ENCODE data around the gene LNX1. TPM values are rescaled to one million over a fixed set of nuclear protein-coding genes. Genes with fewer than 3 reads are reported as not detected.

Gene LNX1
- polyA plus RNA-seq, 4 donors: 16.9 to 22.4 (median 18.7) TPM

DNA sequence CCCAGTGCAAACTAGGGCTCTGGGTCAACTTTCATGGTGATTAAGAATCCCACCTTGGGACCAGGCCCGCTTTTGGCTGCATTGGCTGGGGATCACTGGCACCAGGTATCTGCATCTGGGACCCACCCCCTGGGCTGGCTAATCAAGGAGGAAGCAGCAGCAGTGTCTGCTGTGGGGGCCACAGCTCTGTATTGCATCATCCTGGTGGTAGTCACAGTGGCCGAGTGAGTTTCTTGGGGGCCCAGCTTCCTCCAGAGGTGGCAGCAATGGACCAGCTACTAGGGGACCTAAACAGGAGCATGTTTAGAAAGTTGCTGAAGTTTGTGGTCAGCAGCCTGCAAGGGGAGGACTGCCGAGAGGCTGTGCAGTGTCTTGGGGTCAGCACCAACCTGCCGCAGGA is 15.7 kb downstream of the LNX1 start:
- DNase-seq (ENCODE audit: low read depth in 4 of 4, low spot score in 3 of 4): no peak

DNA sequence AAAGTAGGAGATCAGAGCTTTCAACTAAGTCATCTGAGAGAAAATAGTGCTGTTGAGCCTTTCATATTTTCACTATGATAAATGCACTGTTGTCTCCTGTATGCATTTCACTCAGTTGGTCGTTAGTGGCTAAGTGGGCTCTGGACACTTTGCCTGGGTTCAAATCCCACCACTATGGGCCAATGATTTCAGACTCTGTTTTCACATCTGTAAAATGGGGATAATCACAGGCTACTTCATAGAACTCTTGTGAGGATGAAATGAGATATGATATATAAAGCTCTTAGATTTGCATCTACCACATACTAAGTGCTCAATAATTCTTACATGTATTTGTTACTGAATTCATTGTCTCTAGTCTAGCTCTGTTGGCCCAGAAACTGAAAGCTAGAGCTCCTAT is 16.8 kb downstream of the LNX1 start:
- no peak for DNase-seq (ENCODE audit: low read depth in 4 of 4, low spot score in 3 of 4)

DNA sequence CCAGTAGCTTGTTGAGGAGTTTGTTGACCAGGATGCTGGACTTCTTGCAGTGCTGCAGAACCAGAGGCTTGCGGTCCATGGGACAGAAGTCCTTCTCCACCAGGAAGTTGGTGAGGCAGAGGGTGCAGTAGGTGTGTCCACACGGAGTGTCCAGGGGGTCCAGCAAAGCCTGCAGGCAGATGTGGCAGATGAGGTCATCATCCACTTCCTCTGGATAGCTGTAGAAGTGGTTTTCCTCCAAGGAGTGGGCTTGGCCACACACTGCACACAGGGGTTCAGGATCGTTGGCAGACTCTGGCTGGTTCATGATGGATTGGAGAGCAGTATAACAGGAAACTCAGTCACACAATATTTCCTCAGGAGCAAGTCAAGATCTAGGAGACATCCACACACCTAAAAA is 17.6 kb downstream of the LNX1 start:
- DNase-seq (ENCODE audit: low read depth in 4 of 4, low spot score in 3 of 4): no peak

DNA sequence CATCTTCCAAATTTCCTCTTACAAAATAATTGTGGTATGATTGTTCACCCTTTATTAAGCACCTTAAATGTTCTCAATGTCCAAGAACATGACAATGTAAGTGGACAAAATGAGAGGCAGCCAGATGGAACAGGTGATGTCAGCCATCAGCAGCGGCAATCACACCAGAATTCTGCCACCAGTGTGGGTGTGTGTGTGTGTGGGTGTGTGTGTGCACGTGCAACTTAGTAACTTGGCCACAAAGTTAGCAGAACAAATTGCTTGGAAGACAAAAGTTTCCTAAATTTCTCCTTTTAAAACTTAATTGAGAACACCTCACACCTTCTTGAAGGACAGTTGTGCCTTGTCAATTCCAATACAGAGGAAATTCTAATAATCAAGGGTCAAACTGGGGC is 18.7 kb downstream of the LNX1 start:
- DNase-seq (ENCODE audit: low read depth in 4 of 4, low spot score in 3 of 4): no peak

DNA sequence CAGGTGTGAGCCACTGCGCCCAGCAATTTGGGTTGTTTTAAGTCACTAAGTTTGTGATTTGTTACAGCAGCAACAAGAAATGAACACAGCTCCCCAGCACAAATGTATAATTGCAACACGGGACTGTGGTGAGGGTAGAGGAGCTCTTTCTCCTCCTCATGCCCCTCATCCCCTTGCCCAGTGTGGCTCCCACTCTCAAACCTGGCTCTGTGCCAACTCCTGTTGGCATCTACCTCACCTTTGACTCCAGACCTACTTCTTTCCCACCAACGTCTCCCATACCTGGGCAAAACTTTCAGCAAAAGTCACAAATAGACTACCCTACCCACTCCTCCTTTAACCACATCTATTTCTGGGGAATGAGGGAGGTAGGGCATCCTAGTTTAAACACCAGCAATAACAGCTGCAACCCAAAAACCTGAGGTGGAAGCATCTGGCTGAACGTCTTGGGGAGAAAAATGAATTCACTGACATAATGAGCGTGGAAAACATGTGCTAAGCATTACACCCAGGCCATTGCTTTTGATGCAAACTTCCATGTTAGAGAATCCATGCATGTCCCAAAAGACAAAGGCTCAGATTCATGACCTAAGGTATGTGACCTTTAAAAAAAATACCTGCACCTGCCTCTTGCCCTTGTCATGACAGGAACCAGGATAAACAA is 19.2 kb downstream of the LNX1 start:
- DNase-seq (ENCODE audit: low read depth in 4 of 4, low spot score in 3 of 4): no peak

DNA sequence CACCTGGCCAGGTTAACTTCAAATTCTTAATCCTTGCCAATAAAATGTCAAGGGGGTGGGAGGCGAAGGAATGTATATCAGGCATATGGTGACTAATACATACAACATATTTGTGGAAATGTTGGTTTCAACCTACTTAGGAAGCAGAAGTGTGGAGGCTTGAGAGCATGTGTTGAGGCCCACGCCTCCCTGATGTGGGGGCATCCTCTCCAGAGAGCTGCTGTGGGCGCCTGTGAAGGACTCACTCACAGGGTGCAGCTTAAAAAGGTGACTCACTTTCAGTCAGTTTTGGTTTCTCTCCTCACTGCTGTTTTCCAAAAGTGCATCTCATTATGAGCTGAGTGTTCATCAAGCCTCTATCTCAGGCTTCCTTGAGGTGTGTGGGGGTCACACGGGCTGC is 27.5 kb downstream of the LNX1 start:
- no peak for DNase-seq (ENCODE audit: low read depth in 4 of 4, low spot score in 3 of 4)

DNA sequence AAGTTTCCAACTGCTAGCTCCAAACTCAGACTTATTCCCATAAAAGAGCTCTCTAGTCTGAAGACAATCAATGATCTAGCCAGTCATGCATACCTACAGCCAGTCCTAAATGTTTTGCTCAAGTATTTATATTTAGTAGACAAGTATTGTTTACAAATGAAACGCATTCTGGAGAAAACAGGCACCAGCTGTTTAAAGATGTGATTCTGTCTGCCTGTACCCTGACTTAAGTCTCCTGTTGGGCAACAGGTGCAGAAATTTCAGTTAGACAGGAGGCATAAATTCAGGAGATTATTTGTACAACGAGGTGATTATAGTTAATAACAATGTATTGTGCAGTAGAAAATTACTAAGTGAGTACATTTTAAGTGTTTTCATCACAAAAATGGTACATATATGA is 28.9 kb downstream of the LNX1 start:
- DNase-seq (ENCODE audit: low read depth in 4 of 4, low spot score in 3 of 4): no peak

DNA sequence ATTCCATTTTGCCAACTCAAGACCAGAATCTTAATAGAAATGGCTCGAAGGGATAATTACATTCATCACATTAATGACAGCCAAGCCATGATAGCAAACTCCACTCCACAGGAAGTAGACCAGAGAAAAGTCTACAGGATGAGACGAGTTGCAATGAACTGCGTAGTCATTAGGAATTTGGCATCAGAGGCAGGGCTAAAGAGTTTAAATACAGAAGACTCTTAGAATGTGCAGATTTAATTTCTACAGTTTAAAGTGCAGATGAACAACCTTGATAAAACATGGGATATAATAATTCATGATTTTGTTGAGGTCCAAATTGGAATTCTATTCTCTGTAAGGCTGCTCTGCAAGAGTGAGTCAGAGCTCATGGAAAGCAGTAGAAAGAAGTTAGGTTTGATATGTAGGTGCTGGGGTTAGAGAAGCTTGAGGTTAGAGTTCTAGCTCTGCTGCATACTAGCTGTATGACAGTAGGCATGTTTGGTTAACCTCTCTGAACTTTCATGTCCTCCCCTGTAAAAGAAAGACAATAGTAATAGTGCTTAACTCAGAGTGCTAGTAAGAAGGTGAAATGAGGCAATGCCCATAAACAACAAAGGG is 32.2 kb downstream of the LNX1 start:
- DNase-seq (ENCODE audit: low read depth in 4 of 4, low spot score in 3 of 4): no peak

DNA sequence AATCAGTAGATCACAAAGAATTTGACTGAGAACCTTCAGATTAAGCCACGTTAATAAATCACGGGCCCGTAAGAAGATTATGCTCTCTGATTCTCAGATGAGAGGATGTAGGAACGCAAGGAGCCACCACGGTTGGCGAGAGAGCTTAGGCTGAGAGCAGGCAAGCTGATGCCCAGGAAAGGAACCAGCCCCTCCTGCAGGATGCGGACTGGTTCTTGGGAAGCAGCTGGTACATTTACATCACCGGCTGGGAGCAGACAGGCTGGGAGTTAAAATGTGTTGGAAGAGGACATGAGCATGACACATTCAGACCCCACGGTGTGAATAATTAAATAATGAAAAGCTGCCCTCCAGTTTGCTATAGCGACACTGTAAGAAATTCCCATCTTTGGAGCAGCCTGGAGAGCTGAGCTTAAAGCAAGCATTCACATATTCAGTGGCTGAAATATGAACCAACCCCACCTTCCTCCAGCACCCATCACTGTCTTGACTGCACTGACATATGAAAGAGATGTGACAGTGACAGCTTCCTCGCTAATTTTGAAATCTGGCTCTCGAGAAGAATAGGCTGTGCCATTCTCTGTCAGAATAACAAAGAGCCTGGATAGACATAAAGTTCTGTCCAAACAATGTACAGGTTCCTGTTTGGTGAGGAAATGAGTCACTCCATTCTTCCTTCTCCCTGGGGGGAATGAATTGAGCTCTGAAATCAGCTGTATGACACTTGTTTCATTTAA is 33.1 kb downstream of the LNX1 start:
- no peak for DNase-seq (ENCODE audit: low read depth in 4 of 4, low spot score in 3 of 4)

DNA sequence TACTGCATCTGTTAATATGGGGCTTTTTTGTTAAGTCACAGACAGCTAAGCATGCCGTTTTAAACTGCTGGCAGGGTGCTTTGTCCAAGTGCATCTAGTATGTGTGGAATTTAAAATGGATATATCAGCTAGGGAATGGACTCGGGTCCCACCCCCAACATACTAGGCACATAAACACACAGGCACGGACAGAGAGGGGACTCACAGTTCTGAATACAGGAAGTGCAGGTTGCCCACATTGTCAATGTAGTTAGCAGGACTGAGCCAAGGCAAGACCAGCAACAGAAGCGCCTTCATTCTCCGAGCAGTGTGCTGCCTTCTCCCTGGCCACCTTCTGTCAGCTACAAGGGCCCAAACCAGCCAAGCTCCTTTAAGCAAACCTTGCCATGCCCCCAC is 33.6 kb downstream of the LNX1 start:
- no peak for DNase-seq (ENCODE audit: low read depth in 4 of 4, low spot score in 3 of 4)

DNA sequence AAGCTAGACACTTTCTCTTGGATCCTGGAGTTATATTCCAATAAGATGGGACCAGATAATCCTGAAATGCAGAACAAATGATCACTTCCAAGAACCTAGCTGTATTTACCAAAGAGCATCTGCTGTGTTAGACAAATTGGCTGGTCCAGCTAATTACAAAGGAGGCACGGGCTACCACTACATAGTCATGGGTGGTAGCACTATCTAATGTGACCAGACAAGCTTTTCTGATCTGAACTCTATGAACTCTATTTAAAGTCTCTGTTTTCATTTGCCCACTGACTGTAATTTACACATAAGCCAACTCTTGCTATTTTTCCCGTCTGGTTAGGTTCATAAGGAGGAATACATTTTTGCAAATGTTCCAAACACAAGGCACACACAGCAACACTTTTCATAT is 34.6 kb downstream of the LNX1 start:
- DNase-seq (ENCODE audit: low read depth in 4 of 4, low spot score in 3 of 4): no peak

DNA sequence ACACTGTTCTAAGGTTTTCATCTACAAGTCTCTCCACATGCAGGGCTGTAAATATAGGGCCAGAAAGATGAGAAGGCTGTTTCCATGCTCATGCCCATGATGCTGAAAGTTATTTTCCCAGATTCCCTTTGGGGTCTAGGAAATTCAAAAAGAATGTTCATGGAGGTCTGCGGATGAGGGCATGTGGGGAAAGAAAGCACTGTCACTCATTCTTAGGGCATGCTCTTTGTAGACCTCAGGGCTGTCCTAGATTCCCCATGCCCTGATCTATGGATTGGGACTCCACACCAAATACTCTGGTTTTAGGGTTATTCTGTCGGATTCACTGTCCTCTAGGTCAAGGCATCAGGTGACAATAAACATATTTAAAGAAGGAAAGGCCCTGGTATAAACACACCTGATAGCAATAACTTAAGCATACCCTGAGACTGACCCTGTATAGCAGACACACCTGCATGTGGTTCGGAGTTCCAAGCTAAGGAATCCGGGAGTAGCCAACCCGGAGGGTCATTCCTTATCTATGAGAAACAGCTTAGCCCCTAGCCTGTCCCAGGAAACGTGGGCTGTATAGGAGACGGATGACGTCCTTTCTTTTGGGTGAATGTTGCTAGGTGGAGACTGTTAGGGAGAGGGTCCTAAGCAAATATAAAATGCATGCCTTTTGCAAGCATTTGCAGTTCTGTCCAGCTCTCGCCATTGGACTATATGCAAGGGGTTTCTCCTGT is 37.6 kb downstream of the LNX1 start:
- no peak for DNase-seq (ENCODE audit: low read depth in 4 of 4, low spot score in 3 of 4)

DNA sequence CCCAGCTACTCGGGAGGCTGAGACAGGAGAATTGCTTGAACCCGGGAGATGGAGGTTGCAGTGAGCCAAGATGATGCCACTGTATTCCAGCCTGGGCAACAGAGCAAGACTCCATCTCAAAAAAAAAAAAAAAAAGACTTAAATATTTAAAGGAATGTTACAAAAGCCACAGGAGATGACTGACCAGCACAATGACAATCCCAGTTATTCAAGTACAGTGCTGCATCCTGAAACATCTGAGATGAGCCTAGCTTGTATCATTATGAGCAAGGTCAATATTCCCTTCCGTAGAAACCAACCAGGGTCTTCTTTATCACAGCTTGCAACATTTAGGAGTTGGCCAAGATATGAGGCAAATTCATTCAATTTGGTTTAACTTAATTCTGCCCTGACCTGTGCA is 38.6 kb downstream of the LNX1 start:
- DNase-seq (ENCODE audit: low read depth in 4 of 4, low spot score in 3 of 4): no peak

DNA sequence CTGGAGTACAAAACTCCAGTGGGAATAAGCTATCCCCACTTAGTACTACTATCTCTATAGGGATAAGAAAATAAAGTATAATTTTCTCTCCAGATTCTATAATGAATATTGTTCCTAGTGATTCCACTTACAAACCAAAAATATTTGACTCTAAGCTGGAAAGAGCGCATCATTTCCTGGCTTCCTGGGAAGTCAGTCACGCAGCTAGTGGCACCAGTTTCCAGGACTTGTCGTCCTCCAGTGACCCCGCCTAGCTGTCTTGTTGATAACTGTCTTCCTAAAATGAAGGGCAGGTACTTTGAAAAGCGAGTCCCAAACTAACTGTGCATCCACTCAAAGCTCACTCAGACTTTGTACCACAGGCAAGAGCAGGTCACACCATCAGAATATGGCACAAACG is 39.3 kb downstream of the LNX1 start:
- DNase-seq (ENCODE audit: low read depth in 4 of 4, low spot score in 3 of 4): no peak

DNA sequence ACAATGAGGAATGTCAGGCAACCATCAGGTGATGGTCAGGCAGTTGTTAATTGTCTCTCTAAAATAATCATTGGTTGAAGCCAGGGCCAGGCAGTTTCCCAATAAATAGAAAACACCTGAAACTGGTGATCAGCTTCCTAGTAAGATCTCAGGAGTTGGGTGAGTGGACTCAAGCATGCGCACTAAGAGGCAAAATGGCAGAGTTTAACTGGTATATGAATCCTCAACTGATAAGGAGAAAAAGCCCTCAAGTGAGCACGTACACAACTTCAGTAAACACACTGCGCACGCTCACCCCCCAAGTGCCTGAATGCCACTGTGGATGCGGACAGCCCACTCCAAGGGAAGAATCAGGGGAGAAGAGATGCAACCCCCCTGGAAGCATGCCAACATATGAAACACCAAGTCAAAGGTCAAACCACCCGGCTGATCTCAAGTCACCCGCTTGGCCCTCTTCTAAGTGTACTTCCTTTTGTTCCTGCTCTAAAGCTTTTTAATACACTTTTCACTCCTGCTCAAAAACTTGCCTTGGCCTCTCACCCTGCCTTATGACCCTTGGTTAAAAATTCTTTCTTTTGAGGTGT is 39.9 kb downstream of the LNX1 start:
- DNase-seq (ENCODE audit: low read depth in 4 of 4, low spot score in 3 of 4): no peak

DNA sequence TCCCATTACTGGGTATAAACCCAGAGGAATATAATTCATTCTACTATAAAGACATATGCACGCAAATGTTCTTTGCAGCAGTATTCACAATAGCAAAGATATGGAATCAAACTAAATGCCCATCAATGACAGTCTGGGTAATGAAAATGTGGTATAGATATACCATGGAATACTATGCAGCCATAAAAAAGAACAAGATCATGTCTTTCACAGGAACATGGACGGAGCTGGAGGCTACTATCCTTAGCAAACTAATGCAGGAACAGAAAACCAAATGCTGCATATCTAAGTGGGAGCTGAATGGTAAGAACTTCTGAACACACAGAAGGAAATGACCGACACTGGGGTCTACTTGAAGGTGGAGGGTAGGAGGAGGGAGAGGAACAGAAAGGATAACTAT is 42.6 kb downstream of the LNX1 start:
- no peak for DNase-seq (ENCODE audit: low read depth in 4 of 4, low spot score in 3 of 4)

DNA sequence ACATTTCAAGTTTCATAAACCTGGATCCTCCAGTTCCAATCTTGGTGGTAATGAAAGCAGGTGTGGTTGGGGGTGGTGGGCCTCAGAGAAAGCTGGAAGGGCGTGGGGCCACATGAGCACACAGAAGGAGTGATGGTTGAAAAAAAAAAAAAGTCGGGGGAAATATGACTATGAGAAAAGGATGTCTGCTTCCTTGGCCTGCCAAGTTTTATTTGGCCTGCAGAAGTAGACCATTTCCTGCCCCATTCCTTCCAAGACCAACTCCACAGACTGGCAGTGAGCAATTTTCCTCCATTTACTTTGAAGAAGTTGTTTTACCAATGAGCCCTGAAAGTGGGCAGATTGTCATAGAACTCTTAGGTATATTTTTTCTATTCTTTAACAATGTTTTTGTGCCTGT is 43.3 kb downstream of the LNX1 start:
- no peak for DNase-seq (ENCODE audit: low read depth in 4 of 4, low spot score in 3 of 4)

DNA sequence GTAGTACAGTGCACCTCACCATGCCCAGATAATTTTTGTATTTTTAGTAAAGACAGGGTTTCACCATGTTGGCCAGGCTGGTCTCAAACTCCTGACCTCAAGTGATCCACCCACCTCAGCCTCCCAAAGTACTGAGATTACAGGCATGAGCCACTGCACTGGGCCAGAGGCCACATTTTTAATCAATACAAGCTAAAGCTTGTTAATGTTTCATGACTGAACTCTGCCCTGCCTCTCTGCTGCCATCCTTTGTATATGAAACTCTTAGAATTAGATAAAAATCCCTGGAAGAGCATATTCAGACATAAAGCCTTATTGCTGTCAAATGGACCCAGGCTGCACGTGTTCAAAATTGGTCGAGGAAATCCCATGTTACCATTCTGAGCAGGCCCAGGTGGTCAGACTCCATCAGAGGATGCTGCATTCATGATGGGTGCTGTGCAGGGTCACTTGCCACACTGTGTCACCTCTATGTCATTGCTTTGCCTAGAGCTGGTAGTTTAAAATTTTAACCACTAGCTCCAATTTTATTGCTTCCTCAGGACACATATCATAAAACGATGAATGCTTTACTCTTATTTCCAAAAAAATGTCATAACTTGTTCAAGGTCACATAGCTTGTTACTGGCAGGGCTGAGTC is 45.2 kb downstream of the LNX1 start:
- DNase-seq (ENCODE audit: low read depth in 4 of 4, low spot score in 3 of 4): no peak

DNA sequence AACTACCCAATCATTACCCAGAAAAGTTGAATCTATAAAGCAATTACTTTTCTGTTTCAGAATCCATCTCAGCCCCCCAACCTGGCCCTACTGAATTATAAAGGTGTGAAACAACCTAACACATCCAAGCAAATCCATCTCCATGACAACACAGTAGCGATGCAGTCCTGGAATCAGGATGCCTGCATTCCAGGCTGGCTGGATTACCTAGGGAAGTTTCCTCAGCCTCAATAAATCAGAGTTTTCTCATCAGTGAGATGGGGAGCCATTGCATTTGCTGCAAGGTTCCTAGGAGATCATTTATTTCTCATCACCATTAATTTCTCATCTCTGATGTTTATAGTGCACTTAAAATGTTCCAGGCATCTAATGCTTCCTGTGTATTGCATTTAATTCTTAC is 46.0 kb downstream of the LNX1 start:
- no peak for DNase-seq (ENCODE audit: low read depth in 4 of 4, low spot score in 3 of 4)

DNA sequence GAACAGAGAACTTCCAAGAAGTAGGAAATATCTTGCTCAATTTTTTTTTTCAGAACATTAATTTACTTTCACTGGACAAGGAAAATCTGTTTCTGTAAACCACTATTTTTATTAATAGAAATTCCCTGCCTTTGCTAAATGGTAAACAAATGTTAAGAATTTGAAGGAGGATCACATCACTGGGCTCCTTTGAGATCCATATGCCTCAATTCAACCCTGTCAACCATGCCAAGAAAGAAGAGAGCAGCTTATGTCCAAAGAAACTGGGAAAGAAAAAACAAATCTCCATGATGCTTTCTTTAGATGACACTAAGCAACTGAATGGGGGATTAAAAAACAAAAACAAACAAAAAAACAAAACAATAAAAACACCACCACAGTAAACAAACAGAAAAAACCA is 47.7 kb downstream of the LNX1 start:
- no peak for DNase-seq (ENCODE audit: low read depth in 4 of 4, low spot score in 3 of 4)

All from right renal pelvis (tissue), 4 donors.